ENCODE measurements around the gene SPINT1. TPM values are rescaled to one million over a fixed set of nuclear protein-coding genes. Genes with fewer than 3 reads are reported as not detected.

SPINT1 gene
- total RNA-seq, 1 experiment from 2014 or later, result 2.0 TPM

DNA sequence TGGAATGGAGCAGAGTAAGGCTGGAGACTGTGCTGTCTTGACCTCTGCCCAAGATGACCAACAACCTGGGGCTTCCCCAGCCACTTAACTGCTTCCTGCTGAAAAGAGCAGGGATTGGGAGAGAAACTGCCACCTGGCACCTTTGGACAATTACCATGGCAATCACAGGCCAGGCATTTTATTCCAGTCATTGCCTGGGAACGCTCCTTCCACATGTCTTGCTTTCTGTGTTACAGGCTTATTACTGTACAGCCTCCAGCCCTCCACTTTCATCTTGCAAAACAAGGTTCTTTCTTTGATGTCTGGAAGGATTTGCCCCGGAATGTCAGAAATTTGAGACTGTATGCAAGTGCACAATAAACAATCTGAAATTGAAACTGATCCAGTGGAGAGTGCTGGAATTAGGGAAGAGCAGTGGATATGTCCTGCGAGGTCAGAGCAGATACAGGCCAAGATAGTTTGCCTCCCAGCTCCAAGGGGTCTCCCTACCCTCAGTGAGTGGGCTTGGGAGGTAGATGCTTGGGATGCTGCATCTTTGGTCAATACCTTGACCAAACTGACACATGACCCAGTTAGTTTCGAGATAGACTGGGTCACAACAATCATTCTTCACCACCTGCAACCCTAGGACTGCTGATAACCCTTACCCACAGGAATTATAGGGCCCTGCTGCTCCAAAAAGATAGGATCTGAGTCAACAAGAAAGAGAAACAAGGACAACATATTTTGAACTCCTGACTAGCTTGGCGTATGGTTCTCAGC lies 18.0 kb upstream of the SPINT1 start:
- no peaks in the 10 kb centered on the region for H3K9me2 ChIP-seq (replicated peaks; ENCODE audit: insufficient read depth, low read length)
- no peak overlapping the region for H3K4me2 ChIP-seq (ENCODE audit: low read depth, low read length, poor library complexity, severe bottlenecking)
- no peak for DNase-seq
- no peak overlapping the region for H3K4me3 ChIP-seq (ENCODE audit: low read length)
- H3K27me3 ChIP-seq (ENCODE audit: low read length), result no peaks in the 10 kb centered on the region
- no peaks in the 10 kb centered on the region for H3K79me2 ChIP-seq (ENCODE audit: low read length)
- H2AFZ ChIP-seq (ENCODE audit: low read length), result no peak overlapping the region
- peaks cover 4% of the 10 kb centered on the region; the same call in 1 of the 2 replicates for H3K4me1 ChIP-seq (ENCODE audit: low read length)
- H3K9ac ChIP-seq (ENCODE audit: low read length), result no peak overlapping the region
- H3K9me3 ChIP-seq (ENCODE audit: low read length), result no peaks in the 10 kb centered on the region
- no peaks in the 10 kb centered on the region for H3K36me3 ChIP-seq (ENCODE audit: insufficient read depth, low read length)
- no peaks in the 10 kb centered on the region for H4K20me1 ChIP-seq (ENCODE audit: insufficient read depth, low read depth, low read length)
- no peak overlapping the region for H3K27ac ChIP-seq (ENCODE audit: low read length)

DNA sequence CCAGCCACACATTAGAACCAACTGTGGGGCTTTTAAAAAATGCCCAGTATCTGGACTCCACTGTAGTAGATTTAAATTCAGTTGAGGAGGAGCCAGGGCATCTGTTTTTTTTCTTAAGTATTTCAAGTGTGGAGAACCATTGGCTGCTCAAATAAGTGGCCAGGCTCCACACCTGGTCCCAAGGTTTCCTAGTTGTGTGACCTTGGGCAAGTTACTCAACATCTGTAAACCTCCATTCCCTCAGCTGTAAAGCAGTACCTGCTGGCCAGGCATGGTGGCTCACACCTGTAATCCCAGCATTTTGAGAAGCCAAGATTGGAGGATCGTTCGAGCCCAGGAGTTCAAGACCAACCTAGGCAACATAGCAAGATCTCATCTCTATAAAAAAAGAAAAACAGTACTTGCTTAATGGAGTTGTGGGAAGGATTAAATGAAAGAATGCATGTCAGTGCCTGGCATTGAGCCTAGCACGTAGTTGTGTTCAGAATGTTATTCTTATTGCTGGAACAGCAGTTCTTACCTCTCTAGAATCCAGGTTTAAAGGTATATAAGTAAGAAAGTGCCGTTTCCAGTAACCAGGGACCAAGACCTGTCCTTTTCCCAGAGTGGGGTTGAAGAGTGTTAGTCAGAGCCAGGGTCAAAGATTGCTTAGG lies 17.3 kb upstream of the SPINT1 start:
- no peak overlapping the region for H3K9ac ChIP-seq (ENCODE audit: low read length)
- no peak overlapping the region for H3K4me2 ChIP-seq (ENCODE audit: low read depth, low read length, poor library complexity, severe bottlenecking)
- no peaks in the 10 kb centered on the region for H3K36me3 ChIP-seq (ENCODE audit: insufficient read depth, low read length)

DNA sequence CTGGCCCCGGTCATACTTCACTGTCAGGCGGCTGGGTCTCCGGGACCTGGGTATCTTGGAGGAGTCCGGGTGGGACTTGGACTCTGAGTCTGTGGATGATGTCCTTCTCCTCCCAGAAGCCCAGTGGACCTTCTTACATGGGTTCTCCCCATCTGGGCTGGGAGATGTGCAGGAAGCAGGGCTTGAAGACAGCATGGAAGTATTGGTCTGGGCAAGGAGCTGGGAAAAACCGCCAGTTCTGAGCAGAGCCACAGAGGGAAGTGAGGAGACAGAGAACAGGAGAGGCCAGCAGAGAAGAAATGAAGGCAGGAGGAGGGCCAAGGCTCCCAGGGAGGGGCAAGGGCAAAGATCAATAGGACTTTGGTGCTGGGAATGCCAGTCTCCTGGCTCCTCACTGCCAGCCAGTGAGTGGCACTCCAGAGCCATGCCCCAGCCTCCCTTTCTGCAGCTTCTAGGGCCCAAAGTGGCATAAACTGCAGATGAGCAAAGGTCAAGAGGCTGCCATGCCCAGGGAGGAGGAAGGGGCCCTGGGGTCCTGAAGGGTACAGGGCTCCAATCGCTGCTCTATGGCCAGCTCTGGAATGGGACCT lies 15.3 kb upstream of the SPINT1 start, which contains the start of gene PPP1R14D:
Gene PPP1R14D, minus strand, starts transcription at position 262 of the 590 bp plus-strand sequence. Its CDS starts 67 bp downstream, at position 195.
- no peaks in the 10 kb centered on the region for H3K9me3 ChIP-seq (ENCODE audit: low read length)
- no peak within 1 kb of the TSS for H3K9ac ChIP-seq (ENCODE audit: low read length)
- H3K27me3 ChIP-seq (ENCODE audit: low read length), result no peaks in the 10 kb centered on the region
- H3K27ac ChIP-seq (ENCODE audit: low read length), result no peak within 1 kb of the TSS
- peaks cover 4% of the 10 kb centered on the region; the same call in 1 of the 2 replicates for H3K4me1 ChIP-seq (ENCODE audit: low read length)
- H3K4me2 ChIP-seq (ENCODE audit: low read depth, low read length, poor library complexity, severe bottlenecking), result peak within 1 kb of the TSS; percentile 30
- DNase-seq, result no peak
- no peaks in the 10 kb centered on the region for H4K20me1 ChIP-seq (ENCODE audit: insufficient read depth, low read depth, low read length)
- H2AFZ ChIP-seq (ENCODE audit: low read length), result peak within 1 kb of the TSS; percentile 51; the same call in 1 of the 2 replicates
- H3K36me3 ChIP-seq (ENCODE audit: insufficient read depth, low read length), result no peaks in the 10 kb centered on the region
- no peak within 1 kb of the TSS for H3K4me3 ChIP-seq (ENCODE audit: low read length)
- H3K79me2 ChIP-seq (ENCODE audit: low read length), result no peaks in the 10 kb centered on the region
- no peaks in the 10 kb centered on the region for H3K9me2 ChIP-seq (replicated peaks; ENCODE audit: insufficient read depth, low read length)

More for the DNA sequence above, 17.3 kb upstream of the SPINT1 start:
- peaks cover 4% of the 10 kb centered on the region; the same call in 1 of the 2 replicates for H3K4me1 ChIP-seq (ENCODE audit: low read length)
- H4K20me1 ChIP-seq (ENCODE audit: insufficient read depth, low read depth, low read length), result no peaks in the 10 kb centered on the region
- H3K27me3 ChIP-seq (ENCODE audit: low read length), result no peaks in the 10 kb centered on the region
- H3K27ac ChIP-seq (ENCODE audit: low read length), result no peak overlapping the region
- no peak overlapping the region for H2AFZ ChIP-seq (ENCODE audit: low read length)
- no peak overlapping the region for H3K4me3 ChIP-seq (ENCODE audit: low read length)
- no peak for DNase-seq
- no peaks in the 10 kb centered on the region for H3K79me2 ChIP-seq (ENCODE audit: low read length)
- H3K9me3 ChIP-seq (ENCODE audit: low read length), result no peaks in the 10 kb centered on the region
- H3K9me2 ChIP-seq (replicated peaks; ENCODE audit: insufficient read depth, low read length), result no peaks in the 10 kb centered on the region

DNA sequence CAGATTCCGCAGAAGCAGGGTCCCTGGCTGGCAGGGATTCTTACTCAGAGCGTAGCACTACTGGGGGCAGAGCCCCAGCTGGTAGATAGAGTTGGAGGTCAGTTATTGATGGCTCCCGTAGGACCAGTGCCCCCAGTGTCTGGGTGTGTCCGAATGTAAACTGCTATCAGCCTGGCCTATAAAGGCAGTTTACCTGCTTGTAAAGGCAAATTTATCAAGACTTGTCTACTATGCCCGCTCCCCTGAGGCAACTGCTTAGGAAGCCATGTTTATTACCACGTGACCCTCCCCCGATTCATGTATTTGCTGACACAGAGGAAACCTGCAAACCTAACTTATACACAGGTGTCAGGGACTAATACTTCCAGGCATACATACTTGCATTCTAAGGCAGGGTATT lies 14.7 kb upstream of the SPINT1 start:
- Histone ChIP-seq H4K20me1 (ENCODE audit: insufficient read depth, low read depth, low read length) (no peaks in the 10 kb centered on the region), H3K9me2 (replicated peaks; ENCODE audit: insufficient read depth, low read length) (no peaks in the 10 kb centered on the region), H3K79me2 (ENCODE audit: low read length) (no peaks in the 10 kb centered on the region), H3K27ac (ENCODE audit: low read length) (no peak overlapping the region), H3K9me3 (ENCODE audit: low read length) (no peaks in the 10 kb centered on the region), H3K36me3 (ENCODE audit: insufficient read depth, low read length) (no peaks in the 10 kb centered on the region), H3K4me3 (ENCODE audit: low read length) (no peak overlapping the region), H2AFZ (ENCODE audit: low read length) (peak overlapping the region; percentile 51; the same call in 1 of the 2 replicates), H3K9ac (ENCODE audit: low read length) (no peak overlapping the region), H3K4me2 (ENCODE audit: low read depth, low read length, poor library complexity, severe bottlenecking) (peak overlapping the region; percentile 30), H3K4me1 (ENCODE audit: low read length) (peaks cover 4% of the 10 kb centered on the region; the same call in 1 of the 2 replicates), H3K27me3 (ENCODE audit: low read length) (no peaks in the 10 kb centered on the region)
- peak; percentile 63 for DNase-seq

DNA sequence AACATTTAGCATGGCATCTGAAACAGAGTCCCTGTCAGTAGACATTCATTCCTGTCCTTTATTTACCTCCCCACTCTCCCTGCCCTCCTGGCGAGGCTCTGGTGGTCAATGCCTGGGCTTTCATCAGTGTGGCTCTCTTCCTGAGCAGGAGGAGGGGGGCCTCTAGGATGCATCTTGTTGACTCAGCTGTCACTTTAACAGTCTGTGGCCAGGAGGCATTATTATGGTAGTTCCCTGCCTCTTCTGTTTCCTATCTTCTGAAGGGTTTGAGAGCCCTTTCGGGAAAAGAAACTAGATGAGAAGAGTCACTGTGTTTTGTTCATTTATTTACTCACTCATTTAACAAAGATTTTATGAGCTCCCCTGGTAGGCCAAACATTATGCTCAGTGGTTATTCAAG lies 13.0 kb upstream of the SPINT1 start:
- H3K27me3 ChIP-seq (ENCODE audit: low read length), result no peaks in the 10 kb centered on the region
- no peaks in the 10 kb centered on the region for H3K9me2 ChIP-seq (replicated peaks; ENCODE audit: insufficient read depth, low read length)
- no peak overlapping the region for H3K4me2 ChIP-seq (ENCODE audit: low read depth, low read length, poor library complexity, severe bottlenecking)
- no peak overlapping the region for H3K4me3 ChIP-seq (ENCODE audit: low read length)
- H2AFZ ChIP-seq (ENCODE audit: low read length), result 0 out of 2 replicates have a peak overlapping the region, but pooled peaks have one; percentile 1
- H3K9me3 ChIP-seq (ENCODE audit: low read length), result no peaks in the 10 kb centered on the region
- H3K27ac ChIP-seq (ENCODE audit: low read length), result no peak overlapping the region
- H3K4me1 ChIP-seq (ENCODE audit: low read length), result peaks cover 4% of the 10 kb centered on the region; the same call in 1 of the 2 replicates
- H4K20me1 ChIP-seq (ENCODE audit: insufficient read depth, low read depth, low read length), result no peaks in the 10 kb centered on the region
- DNase-seq, result no peak
- H3K36me3 ChIP-seq (ENCODE audit: insufficient read depth, low read length), result no peaks in the 10 kb centered on the region
- H3K9ac ChIP-seq (ENCODE audit: low read length), result no peak overlapping the region
- H3K79me2 ChIP-seq (ENCODE audit: low read length), result no peaks in the 10 kb centered on the region

DNA sequence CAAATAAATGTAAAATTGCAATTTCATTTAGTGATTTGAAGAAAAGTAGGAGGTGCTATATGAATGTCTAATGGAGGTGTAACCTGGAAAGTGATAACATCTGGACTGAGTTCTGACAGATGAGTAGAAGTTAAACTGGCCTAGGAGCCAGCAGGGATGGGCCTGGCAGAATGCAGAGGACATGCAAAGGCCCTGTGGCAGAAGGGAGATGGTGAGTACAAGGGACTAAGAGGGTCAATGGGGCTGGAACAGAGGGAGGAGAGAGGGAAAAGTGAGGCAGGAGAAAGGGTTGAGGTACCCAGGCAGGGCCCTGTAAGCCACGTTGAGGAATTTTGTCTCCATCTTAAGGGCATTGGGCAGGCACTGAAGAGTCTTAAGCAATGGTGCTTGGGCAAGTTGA lies 12.0 kb upstream of the SPINT1 start:
- no peaks in the 10 kb centered on the region for H3K27me3 ChIP-seq (ENCODE audit: low read length)
- H3K4me3 ChIP-seq (ENCODE audit: low read length), result no peak overlapping the region
- no peak overlapping the region for H2AFZ ChIP-seq (ENCODE audit: low read length)
- no peak for DNase-seq
- no peak overlapping the region for H3K27ac ChIP-seq (ENCODE audit: low read length)
- H3K9me2 ChIP-seq (replicated peaks; ENCODE audit: insufficient read depth, low read length), result no peaks in the 10 kb centered on the region
- peaks cover 4% of the 10 kb centered on the region; the same call in 1 of the 2 replicates for H3K4me1 ChIP-seq (ENCODE audit: low read length)
- no peaks in the 10 kb centered on the region for H3K9me3 ChIP-seq (ENCODE audit: low read length)
- no peaks in the 10 kb centered on the region for H3K36me3 ChIP-seq (ENCODE audit: insufficient read depth, low read length)
- no peak overlapping the region for H3K4me2 ChIP-seq (ENCODE audit: low read depth, low read length, poor library complexity, severe bottlenecking)
- no peaks in the 10 kb centered on the region for H4K20me1 ChIP-seq (ENCODE audit: insufficient read depth, low read depth, low read length)
- H3K79me2 ChIP-seq (ENCODE audit: low read length), result no peaks in the 10 kb centered on the region
- no peak overlapping the region for H3K9ac ChIP-seq (ENCODE audit: low read length)

DNA sequence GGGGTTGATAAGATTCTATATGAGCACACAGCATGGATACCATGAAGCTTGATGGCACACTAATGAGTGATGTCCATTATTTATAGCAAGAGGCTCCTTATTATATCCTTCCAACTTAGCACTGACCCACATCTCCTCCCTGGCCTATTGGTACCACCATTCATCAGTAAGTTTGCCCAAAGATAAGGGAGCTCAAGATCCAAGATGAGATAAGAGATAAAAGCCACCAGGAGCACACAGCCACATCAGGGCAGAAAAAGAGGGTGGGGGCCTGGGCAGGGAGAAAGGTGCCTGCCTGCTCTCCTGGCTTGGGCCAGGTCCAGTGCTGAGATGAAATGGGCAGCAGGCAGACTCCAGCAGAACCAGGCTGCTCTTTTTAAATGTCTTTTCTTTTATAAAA lies 10.9 kb upstream of the SPINT1 start:
- peaks cover 4% of the 10 kb centered on the region; the same call in 1 of the 2 replicates for H3K4me1 ChIP-seq (ENCODE audit: low read length)
- H3K36me3 ChIP-seq (ENCODE audit: insufficient read depth, low read length), result no peaks in the 10 kb centered on the region
- no peak overlapping the region for H2AFZ ChIP-seq (ENCODE audit: low read length)
- no peak for DNase-seq
- no peaks in the 10 kb centered on the region for H3K27me3 ChIP-seq (ENCODE audit: low read length)
- H3K9me3 ChIP-seq (ENCODE audit: low read length), result no peaks in the 10 kb centered on the region
- H3K4me2 ChIP-seq (ENCODE audit: low read depth, low read length, poor library complexity, severe bottlenecking), result no peak overlapping the region
- H3K79me2 ChIP-seq (ENCODE audit: low read length), result no peaks in the 10 kb centered on the region
- H3K27ac ChIP-seq (ENCODE audit: low read length), result no peak overlapping the region
- no peaks in the 10 kb centered on the region for H3K9me2 ChIP-seq (replicated peaks; ENCODE audit: insufficient read depth, low read length)
- no peak overlapping the region for H3K9ac ChIP-seq (ENCODE audit: low read length)
- no peak overlapping the region for H3K4me3 ChIP-seq (ENCODE audit: low read length)
- no peaks in the 10 kb centered on the region for H4K20me1 ChIP-seq (ENCODE audit: insufficient read depth, low read depth, low read length)

DNA sequence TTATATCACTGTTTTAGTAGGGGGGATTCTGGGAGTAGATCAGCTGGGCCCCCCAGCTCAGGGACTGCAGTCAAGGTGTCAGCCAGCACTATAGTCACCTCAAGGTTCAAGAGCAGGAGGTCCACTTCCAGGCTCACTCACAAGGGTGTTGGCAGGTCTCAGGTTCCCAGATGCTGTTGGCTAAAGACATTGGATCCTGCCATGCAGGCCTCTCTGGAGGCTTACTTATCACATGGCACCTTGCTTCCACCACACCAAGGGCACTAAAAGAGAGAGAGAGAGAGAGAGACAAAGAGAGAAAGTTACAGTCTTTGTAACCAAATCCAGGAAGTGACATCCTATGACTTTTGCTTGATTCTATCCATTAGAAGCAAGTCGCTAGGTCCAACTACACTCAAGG lies 7.8 kb upstream of the SPINT1 start:
- Histone ChIP-seq H3K27me3 (ENCODE audit: low read length) (no peaks in the 10 kb centered on the region), H3K4me1 (ENCODE audit: low read length) (no peaks in the 10 kb centered on the region), H3K9ac (ENCODE audit: low read length) (no peak overlapping the region), H3K4me3 (ENCODE audit: low read length) (no peak overlapping the region), H4K20me1 (ENCODE audit: insufficient read depth, low read depth, low read length) (no peaks in the 10 kb centered on the region), H3K36me3 (ENCODE audit: insufficient read depth, low read length) (no peaks in the 10 kb centered on the region), H2AFZ (ENCODE audit: low read length) (no peak overlapping the region), H3K27ac (ENCODE audit: low read length) (no peak overlapping the region), H3K4me2 (ENCODE audit: low read depth, low read length, poor library complexity, severe bottlenecking) (no peak overlapping the region), H3K9me3 (ENCODE audit: low read length) (no peaks in the 10 kb centered on the region), H3K79me2 (ENCODE audit: low read length) (no peaks in the 10 kb centered on the region), H3K9me2 (replicated peaks; ENCODE audit: insufficient read depth, low read length) (no peaks in the 10 kb centered on the region)
- DNase-seq, result no peak

Measured in Karpas-422 (cell line).